ENCODE data around the gene DENND1A. TPM values are rescaled to one million over a fixed set of nuclear protein-coding genes. Genes with fewer than 3 reads are reported as not detected.
A peak's percentile ranks its signal among the peaks of the same experiment; 100 is the strongest.

DENND1A gene
- total RNA-seq, 1 experiment from 2014 or later = 23.5 TPM

DNA sequence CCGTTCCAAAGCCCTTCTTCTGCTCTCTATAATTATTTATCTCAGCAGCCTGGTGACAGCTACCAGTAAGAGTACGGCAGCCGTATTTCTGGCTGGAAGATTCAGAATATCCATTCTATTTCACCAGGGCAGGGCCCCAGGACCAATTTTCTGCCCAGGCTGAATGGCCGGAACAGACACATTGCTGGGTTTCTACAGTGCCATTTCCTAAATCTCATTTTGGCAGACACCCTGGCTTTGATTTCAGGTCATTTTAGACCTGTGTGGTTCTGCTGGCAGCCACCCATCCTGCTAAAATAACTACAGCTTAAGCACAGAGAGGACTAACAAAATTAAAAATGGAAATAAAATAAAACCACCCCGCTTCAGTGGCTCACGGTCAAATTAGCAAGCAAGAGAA lies 478.9 kb downstream of the DENND1A start:
- Mint-ChIP-seq H3K4me3 (no peak overlapping the region), H3K27me3 (ENCODE audit: low read depth) (no peaks in the 10 kb centered on the region), H3K36me3 (no peaks in the 10 kb centered on the region), H3K9me3 (no peaks in the 10 kb centered on the region), H3K4me1 (peaks cover 15% of the 10 kb centered on the region), H3K27ac (no peak overlapping the region)
- ChIA-PET POLR2A (no interaction called here), CTCF (no interaction called here)
- ATAC-seq (no peak), DNase-seq (ENCODE audit: low spot score) (no peak)
- TF ChIP-seq GRHL2 (CRISPR knock-in tag; IDR thresholded peaks at IDR 0.05; ENCODE audit: insufficient replicate concordance, severe bottlenecking) (no peak), GABPB1 (CRISPR knock-in tag; IDR thresholded peaks at IDR 0.05) (no peak), ZNF219 (CRISPR knock-in tag; IDR thresholded peaks at IDR 0.05; ENCODE audit: borderline replicate concordance) (no peak)

DNA sequence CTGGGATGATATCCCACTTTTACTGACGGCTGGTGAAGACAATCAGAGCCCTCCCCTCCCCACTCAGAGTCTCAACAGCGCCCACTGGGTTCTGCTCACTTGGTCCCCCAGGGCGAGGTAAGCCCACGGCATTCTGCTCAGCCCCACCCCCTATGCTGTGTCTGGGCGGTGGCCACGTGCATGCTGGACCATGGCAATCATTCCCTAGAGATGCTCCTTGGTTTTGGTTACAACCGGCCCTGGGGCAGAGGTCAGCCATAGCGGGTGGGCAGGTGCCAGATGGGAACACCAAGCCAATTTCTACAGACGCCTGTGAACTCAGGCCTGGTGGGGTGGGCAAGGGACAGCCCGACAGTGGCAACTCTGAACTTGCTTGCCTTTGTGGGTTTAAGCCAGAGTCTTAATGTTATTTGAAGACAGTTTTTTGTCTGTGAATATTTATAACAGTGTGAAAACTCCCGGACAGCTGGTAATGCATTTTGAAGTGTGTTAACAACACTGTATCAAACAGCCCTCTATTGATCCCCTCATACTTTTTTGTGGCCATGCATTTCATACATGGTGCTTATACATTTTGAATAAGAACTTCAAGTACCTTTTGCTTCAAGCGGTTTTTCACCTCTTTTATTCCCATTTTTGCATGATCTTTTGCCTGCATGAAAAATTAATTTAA lies 479.7 kb downstream of the DENND1A start:
- ChIA-PET CTCF (interaction anchor here (0.7 kb wide), 1 partner anchor 547 kb away, joined by 4 read pairs; no protein-coding TSS in a partner anchor), POLR2A (interaction anchor here (1.1 kb wide), 1 partner anchor 12 kb away, joined by 4 read pairs; no protein-coding TSS in a partner anchor)
- Mint-ChIP-seq H3K36me3 (no peaks in the 10 kb centered on the region), H3K4me3 (no peak overlapping the region), H3K4me1 (peaks cover 15% of the 10 kb centered on the region), H3K27ac (no peak overlapping the region), H3K27me3 (ENCODE audit: low read depth) (no peaks in the 10 kb centered on the region), H3K9me3 (no peaks in the 10 kb centered on the region)
- TF ChIP-seq MLX (CRISPR knock-in tag; IDR thresholded peaks at IDR 0.05) (no peak), AFF4 (CRISPR knock-in tag; IDR thresholded peaks at IDR 0.05; ENCODE audit: borderline replicate concordance) (no peak), ETV6 (CRISPR knock-in tag; IDR thresholded peaks at IDR 0.05) (no peak)
- TF ChIP-seq, protein P1, sequence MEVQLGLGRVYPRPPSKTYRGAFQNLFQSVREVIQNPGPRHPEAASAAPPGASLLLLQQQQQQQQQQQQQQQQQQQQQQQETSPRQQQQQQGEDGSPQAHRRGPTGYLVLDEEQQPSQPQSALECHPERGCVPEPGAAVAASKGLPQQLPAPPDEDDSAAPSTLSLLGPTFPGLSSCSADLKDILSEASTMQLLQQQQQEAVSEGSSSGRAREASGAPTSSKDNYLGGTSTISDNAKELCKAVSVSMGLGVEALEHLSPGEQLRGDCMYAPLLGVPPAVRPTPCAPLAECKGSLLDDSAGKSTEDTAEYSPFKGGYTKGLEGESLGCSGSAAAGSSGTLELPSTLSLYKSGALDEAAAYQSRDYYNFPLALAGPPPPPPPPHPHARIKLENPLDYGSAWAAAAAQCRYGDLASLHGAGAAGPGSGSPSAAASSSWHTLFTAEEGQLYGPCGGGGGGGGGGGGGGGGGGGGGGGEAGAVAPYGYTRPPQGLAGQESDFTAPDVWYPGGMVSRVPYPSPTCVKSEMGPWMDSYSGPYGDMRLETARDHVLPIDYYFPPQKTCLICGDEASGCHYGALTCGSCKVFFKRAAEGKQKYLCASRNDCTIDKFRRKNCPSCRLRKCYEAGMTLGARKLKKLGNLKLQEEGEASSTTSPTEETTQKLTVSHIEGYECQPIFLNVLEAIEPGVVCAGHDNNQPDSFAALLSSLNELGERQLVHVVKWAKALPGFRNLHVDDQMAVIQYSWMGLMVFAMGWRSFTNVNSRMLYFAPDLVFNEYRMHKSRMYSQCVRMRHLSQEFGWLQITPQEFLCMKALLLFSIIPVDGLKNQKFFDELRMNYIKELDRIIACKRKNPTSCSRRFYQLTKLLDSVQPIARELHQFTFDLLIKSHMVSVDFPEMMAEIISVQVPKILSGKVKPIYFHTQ (CRISPR knock-in tag; IDR thresholded peaks at IDR 0.05) = no peak
- DNase-seq (ENCODE audit: low spot score) (no peak), ATAC-seq (no peak)

- POLR2A ChIA-PET = no interaction called here
- Mint-ChIP-seq H3K4me1 (peaks cover 11% of the 10 kb centered on the region), H3K36me3 (no peaks in the 10 kb centered on the region), H3K27me3 (ENCODE audit: low read depth) (no peaks in the 10 kb centered on the region), H3K4me3 (no peak overlapping the region), H3K27ac (no peak overlapping the region), H3K9me3 (no peaks in the 10 kb centered on the region)
- ATAC-seq (peak; percentile 71), DNase-seq (ENCODE audit: low spot score) (no peak)
- CTCF ChIA-PET = interaction anchor here (0.5 to 2.0 kb wide), 11 partner anchors 9 to 424 kb away, joined by 3 to 11 read pairs (median 3); no protein-coding TSS in a partner anchor
- TF ChIP-seq, protein P2, sequence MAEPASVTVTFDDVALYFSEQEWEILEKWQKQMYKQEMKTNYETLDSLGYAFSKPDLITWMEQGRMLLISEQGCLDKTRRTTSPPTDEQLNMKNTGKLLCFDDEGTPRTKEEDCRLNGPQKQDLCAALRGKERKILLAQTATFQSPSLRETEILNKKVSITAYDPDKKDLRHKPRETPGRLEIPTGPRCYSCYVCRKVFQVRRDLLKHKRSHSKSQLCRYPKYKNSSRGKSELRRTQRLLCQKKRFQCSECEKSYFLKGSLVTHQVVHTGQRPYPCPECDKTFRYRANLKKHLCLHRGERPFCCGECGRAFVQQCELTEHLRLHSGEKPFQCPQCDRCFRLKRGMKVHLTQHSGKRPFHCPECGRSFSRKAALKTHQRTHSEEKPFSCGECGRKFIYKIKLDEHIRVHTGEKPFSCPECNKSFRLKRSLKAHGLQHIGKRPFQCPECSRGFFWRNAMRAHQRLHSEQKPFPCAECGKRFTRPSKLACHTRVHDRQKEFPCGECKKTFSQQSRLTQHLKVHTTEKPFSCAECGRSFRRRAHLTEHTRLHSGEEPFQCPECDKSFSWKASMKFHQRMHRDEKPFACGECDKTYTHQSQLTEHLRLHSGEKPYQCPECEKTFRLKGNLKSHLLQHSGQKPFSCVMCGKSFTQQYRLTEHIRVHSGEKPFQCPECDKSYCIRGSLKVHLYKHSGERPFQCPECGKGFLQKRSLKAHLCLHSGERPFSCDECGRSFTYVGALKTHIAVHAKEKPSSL (CRISPR knock-in tag; conservative IDR thresholded peaks at IDR 0.05) = no peak
- no peak for TF ChIP-seq CREB1 (CRISPR knock-in tag; IDR thresholded peaks at IDR 0.05)
- TF ChIP-seq E2F5 (CRISPR knock-in tag; IDR thresholded peaks at IDR 0.05) = no peak
- no peak for TF ChIP-seq EMX1 (CRISPR knock-in tag; IDR thresholded peaks at IDR 0.05)
- TF ChIP-seq NFYB (CRISPR knock-in tag; conservative IDR thresholded peaks at IDR 0.05; ENCODE audit: low read depth) = no peak
Observed at GRCh38 chr9:123447934-123448646, 481.8 kb downstream of the DENND1A start.
